ENCODE data around the gene RBFOX2. TPM values are rescaled to one million over a fixed set of nuclear protein-coding genes. Genes with fewer than 3 reads are reported as not detected.

RBFOX2 gene
- total and polyA plus RNA-seq, 2 of the 8 experiments (the other 6 are each of a cell fraction or from before 2014, with no cell fraction given): 121 to 122 TPM

DNA sequence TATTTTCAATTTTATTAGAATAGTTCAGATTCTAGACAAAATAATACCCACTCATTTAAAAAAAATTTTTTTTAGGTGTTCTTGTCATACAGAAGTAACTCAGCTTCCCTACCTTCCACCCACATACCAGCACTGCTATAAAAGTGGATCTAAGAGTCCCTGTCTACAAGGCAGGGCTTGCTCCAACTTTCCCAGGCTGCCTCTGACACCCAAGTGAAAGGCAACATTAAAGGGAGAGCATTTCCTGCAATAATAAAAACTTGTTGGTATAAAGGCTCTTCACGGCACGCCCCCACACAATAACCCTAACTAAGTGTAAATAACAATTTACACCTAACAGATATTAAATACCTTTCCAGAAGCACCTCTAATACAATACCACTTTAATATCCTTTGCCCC is 183.7 kb downstream of the RBFOX2 start:
- Histone ChIP-seq H3K18ac (ENCODE audit: extremely low read depth, low read length) (no peak overlapping the region), H3K4me3 (ENCODE audit: extremely low read depth in 1 of 4, insufficient read depth in 2 of 4, low read depth in 3 of 4, low read length in 4 of 4) (no peak overlapping the region), H4K91ac (replicated peaks; ENCODE audit: insufficient read length, low read length) (no peak overlapping the region), H3K79me1 (ENCODE audit: low read depth, low read length) (0 out of 2 replicates have a peak, but pooled peaks cover 2% of the 10 kb centered on the region), H2AK5ac (ENCODE audit: low read depth, low read length) (no peak overlapping the region), H3K14ac (ENCODE audit: insufficient read length) (no peak overlapping the region), H2BK20ac (ENCODE audit: low read length) (no peak overlapping the region), H3K56ac (replicated peaks; ENCODE audit: insufficient read length, low read depth, low read length) (no peak overlapping the region), H3K4me1 (replicated peaks in 1 of 4; ENCODE audit: control insufficient read depth in 3 of 4, insufficient read depth in 4 of 4, low read length in 3 of 4) (peaks cover 0 to 9% (median 0%) of the 10 kb centered on the region in 4 experiments; a peak in 3 of 7 replicates), H2BK120ac (replicated peaks; ENCODE audit: low read depth, low read length) (no peak overlapping the region), H4K8ac (ENCODE audit: extremely low read depth, insufficient read depth, low read length) (no peak overlapping the region), H3K23me2 (ENCODE audit: low read depth, low read length) (peaks cover 2% of the 10 kb centered on the region; the same call in 1 of the 2 replicates), H3K79me2 (ENCODE audit: control insufficient read depth in 1 of 2, insufficient read depth in 2 of 2, low read length in 2 of 2) (peaks cover 0 to 25% of the 10 kb centered on the region in 2 experiments; a peak in 2 of 4 replicates), H2BK15ac (ENCODE audit: low read length) (no peak overlapping the region), H4K20me1 (replicated peaks in 1 of 2; ENCODE audit: control insufficient read depth in 1 of 2, insufficient read depth in 2 of 2, low read length in 2 of 2) (peaks cover 0 to 2% of the 10 kb centered on the region in 2 experiments), H3K27me3 (replicated peaks in 1 of 4; ENCODE audit: control insufficient read depth in 3 of 4, extremely low read depth in 1 of 4, insufficient read depth in 3 of 4, low read length in 3 of 4) (no peaks in the 10 kb centered on the region), H2BK5ac (ENCODE audit: low read depth, low read length) (no peak overlapping the region), H2BK12ac (ENCODE audit: low read depth, low read length) (no peak overlapping the region), H3K9ac (replicated peaks in 1 of 4; ENCODE audit: extremely low read depth in 1 of 4, low read depth in 3 of 4, low read length in 3 of 4) (no peak overlapping the region), H4K5ac (ENCODE audit: insufficient read length, low read depth, low read length) (no peak overlapping the region), H3K36me3 (ENCODE audit: control insufficient read depth in 2 of 4, insufficient read depth in 4 of 4, low read length in 3 of 4) (no peaks in the 10 kb centered on the region), H3K4ac (replicated peaks; ENCODE audit: insufficient read length, low read depth, low read length) (no peak overlapping the region), H3K27ac (ENCODE audit: low read depth, low read length) (no peak overlapping the region), H3K23ac (ENCODE audit: insufficient read length) (no peak overlapping the region), H3K4me2 (ENCODE audit: insufficient read depth in 1 of 2, low read depth in 2 of 2, low read length in 2 of 2) (no peak overlapping the region), H2AFZ (ENCODE audit: low read length) (no peak overlapping the region), H3K9me3 (ENCODE audit: insufficient read depth in 2 of 2, low read depth in 1 of 2, low read length in 1 of 2) (no peaks in the 10 kb centered on the region)
- FAIRE-seq (no peak), DNase-seq (ENCODE audit: low read depth in 1 of 2, low spot score in 2 of 2) (no peak)
- 90% methylated on average over 2 of the region's 2 CpGs; no CpG with 5 or more reads in 1 of the 2 experiments for WGBS, 2 experiments (ENCODE audit: extremely low coverage in 1 of 2, insufficient coverage in 1 of 2, insufficient read length in 1 of 2, insufficient replicate concordance in 2 of 2, low coverage in 1 of 2, low lambda C conversion rate in 2 of 2, missing lambda C conversion rate in 1 of 2)
- CTCF ChIA-PET (ENCODE audit: partially characterized antibody): interaction anchor here (0.7 to 1.1 kb wide), 4 partner anchors 9 to 37 kb away, joined by 3 to 6 read pairs (median 3); no protein-coding TSS in a partner anchor
- POLR2A ChIA-PET (ENCODE audit: partially characterized antibody): no interaction called here
- TF ChIP-seq EP300 (IDR thresholded peaks at IDR 0.05; ENCODE audit: borderline replicate concordance in 1 of 2, low read depth in 2 of 2, low read length in 2 of 2) (no peak), POU5F1 (IDR thresholded peaks at IDR 0.05; ENCODE audit: low read depth, low read length) (no peak), TBP (IDR thresholded peaks at IDR 0.05; ENCODE audit: low read depth, low read length) (no peak), PHF8 (conservative IDR thresholded peaks at IDR 0.05; ENCODE audit: low read depth, low read length) (no peak), BRCA1 (IDR thresholded peaks at IDR 0.05; ENCODE audit: low read depth, low read length) (no peak)
- TF ChIP-seq, protein P1, sequence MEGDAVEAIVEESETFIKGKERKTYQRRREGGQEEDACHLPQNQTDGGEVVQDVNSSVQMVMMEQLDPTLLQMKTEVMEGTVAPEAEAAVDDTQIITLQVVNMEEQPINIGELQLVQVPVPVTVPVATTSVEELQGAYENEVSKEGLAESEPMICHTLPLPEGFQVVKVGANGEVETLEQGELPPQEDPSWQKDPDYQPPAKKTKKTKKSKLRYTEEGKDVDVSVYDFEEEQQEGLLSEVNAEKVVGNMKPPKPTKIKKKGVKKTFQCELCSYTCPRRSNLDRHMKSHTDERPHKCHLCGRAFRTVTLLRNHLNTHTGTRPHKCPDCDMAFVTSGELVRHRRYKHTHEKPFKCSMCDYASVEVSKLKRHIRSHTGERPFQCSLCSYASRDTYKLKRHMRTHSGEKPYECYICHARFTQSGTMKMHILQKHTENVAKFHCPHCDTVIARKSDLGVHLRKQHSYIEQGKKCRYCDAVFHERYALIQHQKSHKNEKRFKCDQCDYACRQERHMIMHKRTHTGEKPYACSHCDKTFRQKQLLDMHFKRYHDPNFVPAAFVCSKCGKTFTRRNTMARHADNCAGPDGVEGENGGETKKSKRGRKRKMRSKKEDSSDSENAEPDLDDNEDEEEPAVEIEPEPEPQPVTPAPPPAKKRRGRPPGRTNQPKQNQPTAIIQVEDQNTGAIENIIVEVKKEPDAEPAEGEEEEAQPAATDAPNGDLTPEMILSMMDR (IDR thresholded peaks at IDR 0.05; ENCODE audit: control extremely low read depth in 1 of 3, insufficient read depth in 1 of 3, low read depth in 1 of 3, low read length in 3 of 3): no peak
- TF ChIP-seq, protein P2, sequence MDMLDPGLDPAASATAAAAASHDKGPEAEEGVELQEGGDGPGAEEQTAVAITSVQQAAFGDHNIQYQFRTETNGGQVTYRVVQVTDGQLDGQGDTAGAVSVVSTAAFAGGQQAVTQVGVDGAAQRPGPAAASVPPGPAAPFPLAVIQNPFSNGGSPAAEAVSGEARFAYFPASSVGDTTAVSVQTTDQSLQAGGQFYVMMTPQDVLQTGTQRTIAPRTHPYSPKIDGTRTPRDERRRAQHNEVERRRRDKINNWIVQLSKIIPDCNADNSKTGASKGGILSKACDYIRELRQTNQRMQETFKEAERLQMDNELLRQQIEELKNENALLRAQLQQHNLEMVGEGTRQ (IDR thresholded peaks at IDR 0.05; ENCODE audit: low read length): no peak
- TF ChIP-seq, protein P3, sequence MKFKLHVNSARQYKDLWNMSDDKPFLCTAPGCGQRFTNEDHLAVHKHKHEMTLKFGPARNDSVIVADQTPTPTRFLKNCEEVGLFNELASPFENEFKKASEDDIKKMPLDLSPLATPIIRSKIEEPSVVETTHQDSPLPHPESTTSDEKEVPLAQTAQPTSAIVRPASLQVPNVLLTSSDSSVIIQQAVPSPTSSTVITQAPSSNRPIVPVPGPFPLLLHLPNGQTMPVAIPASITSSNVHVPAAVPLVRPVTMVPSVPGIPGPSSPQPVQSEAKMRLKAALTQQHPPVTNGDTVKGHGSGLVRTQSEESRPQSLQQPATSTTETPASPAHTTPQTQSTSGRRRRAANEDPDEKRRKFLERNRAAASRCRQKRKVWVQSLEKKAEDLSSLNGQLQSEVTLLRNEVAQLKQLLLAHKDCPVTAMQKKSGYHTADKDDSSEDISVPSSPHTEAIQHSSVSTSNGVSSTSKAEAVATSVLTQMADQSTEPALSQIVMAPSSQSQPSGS (IDR thresholded peaks at IDR 0.05; ENCODE audit: low read length): no peak

All from H1 (cell line).